ENCODE results near the gene MED10. TPM values are rescaled to one million over a fixed set of nuclear protein-coding genes. Genes with fewer than 3 reads are reported as not detected.

Gene MED10
- total and polyA plus RNA-seq, 2 experiments from 2014 or later: 19.7 to 75.5 TPM

- Histone ChIP-seq H3K27me3 (no peaks in the 10 kb centered on the region), H3K9me3 (ENCODE audit: low read depth) (no peaks in the 10 kb centered on the region), H3K9me2 (replicated peaks; ENCODE audit: insufficient read depth) (no peaks in the 10 kb centered on the region), H3K27ac (no peak overlapping the region), H3K36me3 (replicated peaks; ENCODE audit: insufficient read depth, low read depth) (no peaks in the 10 kb centered on the region), H4K20me1 (ENCODE audit: insufficient read depth, poor library complexity, severe bottlenecking) (no peaks in the 10 kb centered on the region), H3K4me1 (ENCODE audit: insufficient read depth) (no peaks in the 10 kb centered on the region), H3K79me2 (no peaks in the 10 kb centered on the region), H2AFZ (no peak overlapping the region), H3K4me2 (no peak overlapping the region), H3K4me3 (no peak overlapping the region)
- 84% methylated on average over 11 of the region's 11 CpGs for WGBS (ENCODE audit: low lambda C conversion rate, missing lambda C conversion rate)
- TF ChIP-seq EZH2phosphoT487 (IDR thresholded peaks at IDR 0.05; ENCODE audit: low read depth, severe bottlenecking, unreplicated experiment) (no peak), CTCF (IDR thresholded peaks at IDR 0.05; ENCODE audit: poor library complexity) (no peak)
- no peak for DNase-seq (ENCODE audit: low spot score)
These were observed 18.6 kb upstream of the MED10 start for GRCh38 chr5:6396836-6397535.

- WGBS (ENCODE audit: low lambda C conversion rate, missing lambda C conversion rate): 92% methylated on average over 8 of the region's 8 CpGs
- DNase-seq (ENCODE audit: low spot score): no peak
- H3K27me3 ChIP-seq: no peaks in the 10 kb centered on the region
- no peaks in the 10 kb centered on the region for H3K36me3 ChIP-seq (replicated peaks; ENCODE audit: insufficient read depth, low read depth)
- no peaks in the 10 kb centered on the region for H3K79me2 ChIP-seq
- TF ChIP-seq EZH2 (IDR thresholded peaks at IDR 0.05; ENCODE audit: borderline replicate concordance) (no peak), EZH2phosphoT487 (IDR thresholded peaks at IDR 0.05; ENCODE audit: low read depth, severe bottlenecking, unreplicated experiment) (no peak), CTCF (IDR thresholded peaks at IDR 0.05; ENCODE audit: poor library complexity) (no peak)
- no peaks in the 10 kb centered on the region for H4K20me1 ChIP-seq (ENCODE audit: insufficient read depth, poor library complexity, severe bottlenecking)
- H2AFZ ChIP-seq: no peak overlapping the region
- no peak overlapping the region for H3K4me3 ChIP-seq
- no peak overlapping the region for H3K4me2 ChIP-seq
- no peaks in the 10 kb centered on the region for H3K9me2 ChIP-seq (replicated peaks; ENCODE audit: insufficient read depth)
- no peaks in the 10 kb centered on the region for H3K4me1 ChIP-seq (ENCODE audit: insufficient read depth)
- H3K9me3 ChIP-seq (ENCODE audit: low read depth): no peaks in the 10 kb centered on the region
- no peak overlapping the region for H3K27ac ChIP-seq
These were observed 17.7 kb upstream of the MED10 start for GRCh38 chr5:6396043-6396442.

- Histone ChIP-seq H3K27me3 (no peaks in the 10 kb centered on the region), H3K4me2 (no peak overlapping the region), H3K9me3 (ENCODE audit: low read depth) (no peaks in the 10 kb centered on the region), H2AFZ (no peak overlapping the region), H3K4me3 (no peak overlapping the region), H4K20me1 (ENCODE audit: insufficient read depth, poor library complexity, severe bottlenecking) (no peaks in the 10 kb centered on the region), H3K27ac (no peak overlapping the region), H3K36me3 (replicated peaks; ENCODE audit: insufficient read depth, low read depth) (no peaks in the 10 kb centered on the region), H3K4me1 (ENCODE audit: insufficient read depth) (no peaks in the 10 kb centered on the region), H3K9me2 (replicated peaks; ENCODE audit: insufficient read depth) (no peaks in the 10 kb centered on the region), H3K79me2 (no peaks in the 10 kb centered on the region)
- WGBS (ENCODE audit: low lambda C conversion rate, missing lambda C conversion rate): 88% methylated on average over 3 of the region's 3 CpGs
- no peak for TF ChIP-seq EZH2phosphoT487 (IDR thresholded peaks at IDR 0.05; ENCODE audit: low read depth, severe bottlenecking, unreplicated experiment)
- TF ChIP-seq CTCF (IDR thresholded peaks at IDR 0.05; ENCODE audit: poor library complexity): no peak
- no peak for TF ChIP-seq EZH2 (IDR thresholded peaks at IDR 0.05; ENCODE audit: borderline replicate concordance)
- DNase-seq (ENCODE audit: low spot score): no peak
These were observed 17.3 kb upstream of the MED10 start for GRCh38 chr5:6395621-6396020.

Data from hepatocyte (in vitro differentiated cells).